HG02678 (cell line): Measurements from ENCODE around the gene HOATZ.

Source experiments
- ATAC-seq: cut with Tn5 transposase; IDR thresholded peaks from one replicate; pipeline ENCODE4 v1.9.1; 2021; ENCODE audit warnings: mild to moderate bottlenecking, moderate library complexity; ENCODE audit not compliant: unreplicated experiment

The HOATZ gene

GRCh38 chr11:111548525-111548924 lies 33.9 kb downstream of the HOATZ start:
- no peak for ATAC-seq

- ATAC-seq = no peak
These were observed 34.8 kb downstream of the HOATZ start for GRCh38 chr11:111549196-111549868.

- no peak for ATAC-seq
These were observed 35.3 kb downstream of the HOATZ start for GRCh38 chr11:111549869-111550203.

- no peak for ATAC-seq
These were observed 35.7 kb downstream of the HOATZ start for GRCh38 chr11:111550258-111550657.

GRCh38 chr11:111554532-111554931 lies 40.0 kb downstream of the HOATZ start:
- no peak for ATAC-seq

GRCh38 chr11:111555255-111555654 lies 40.7 kb downstream of the HOATZ start:
- no peak for ATAC-seq

GRCh38 chr11:111557425-111558111 lies 43.0 kb downstream of the HOATZ start:
- ATAC-seq = no peak

GRCh38 chr11:111559800-111560464 lies 45.4 kb downstream of the HOATZ start:
- no peak for ATAC-seq

- no peak for ATAC-seq
These were observed 46.2 kb downstream of the HOATZ start for GRCh38 chr11:111560800-111561199.

- no peak for ATAC-seq
These were observed 46.7 kb downstream of the HOATZ start for GRCh38 chr11:111561306-111561705.

- no peak for ATAC-seq
These were observed 47.3 kb downstream of the HOATZ start for GRCh38 chr11:111561791-111562325.

GRCh38 chr11:111562692-111563389 lies 48.3 kb downstream of the HOATZ start:
- no peak for ATAC-seq

GRCh38 chr11:111565114-111565720 lies 50.6 kb downstream of the HOATZ start:
- no peak for ATAC-seq

- ATAC-seq = no peak
These were observed 51.7 kb downstream of the HOATZ start for GRCh38 chr11:111566324-111566723.

GRCh38 chr11:111569476-111569875 lies 54.9 kb downstream of the HOATZ start:
- no peak for ATAC-seq

GRCh38 chr11:111570796-111571195 lies 56.2 kb downstream of the HOATZ start:
- no peak for ATAC-seq

- ATAC-seq = no peak
These were observed 57.4 kb downstream of the HOATZ start for GRCh38 chr11:111571829-111572501.

GRCh38 chr11:111572581-111572980 lies 58.0 kb downstream of the HOATZ start:
- ATAC-seq = no peak

- ATAC-seq = no peak
These were observed 59.3 kb downstream of the HOATZ start for GRCh38 chr11:111573821-111574249.
